Measurements from ENCODE around the gene AURKB. TPM values are rescaled to one million over a fixed set of nuclear protein-coding genes. Genes with fewer than 3 reads are reported as not detected.

The AURKB gene
- polyA plus RNA-seq, 1 donor from 2014 or later: 0.84 TPM

DNA sequence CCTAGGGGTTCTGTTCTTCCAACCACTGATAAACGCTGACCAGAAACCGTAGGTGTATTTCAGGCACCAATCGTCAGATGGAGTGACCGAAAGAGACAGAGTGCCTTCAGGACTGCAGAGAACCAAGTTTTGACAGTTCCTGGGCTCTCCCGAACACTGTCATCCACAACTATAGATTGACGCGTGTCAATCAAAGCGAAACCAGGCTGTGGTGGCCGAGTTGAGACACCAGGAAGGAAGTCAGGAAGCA lies 11.9 kb upstream of the AURKB start:
- Histone ChIP-seq H3K4me2 (ENCODE audit: low read length) (peak overlapping the region; percentile 85), H3K79me2 (replicated peaks; ENCODE audit: insufficient read depth, low read length) (no peaks in the 10 kb centered on the region), H4K20me1 (ENCODE audit: insufficient read depth) (no peaks in the 10 kb centered on the region), H3K36me3 (ENCODE audit: insufficient read depth, low read length) (peaks cover 1% of the 10 kb centered on the region), H3K27me3 (ENCODE audit: insufficient read depth, low read depth, low read length) (no peaks in the 10 kb centered on the region), H3K9ac (ENCODE audit: low read length) (peak overlapping the region; percentile 83), H2AFZ (ENCODE audit: low read depth, low read length) (peak overlapping the region; percentile 79), H3F3A (ENCODE audit: insufficient read depth, low read length, poor library complexity, severe bottlenecking) (peaks cover 10% of the 10 kb centered on the region), H3K9me3 (ENCODE audit: low read length) (no peaks in the 10 kb centered on the region), H3K9me2 (ENCODE audit: insufficient read depth, low read length) (no peaks in the 10 kb centered on the region), H3K4me3 (ENCODE audit: low read length) (peak overlapping the region; percentile 99), H3K27ac (ENCODE audit: low read length) (peak overlapping the region; percentile 97)
- TF ChIP-seq EP300 (conservative IDR thresholded peaks at IDR 0.05; ENCODE audit: poor library complexity, severe bottlenecking) (peak; percentile 57), TAF1 (IDR thresholded peaks at IDR 0.05; ENCODE audit: low read depth) (no peak)

DNA sequence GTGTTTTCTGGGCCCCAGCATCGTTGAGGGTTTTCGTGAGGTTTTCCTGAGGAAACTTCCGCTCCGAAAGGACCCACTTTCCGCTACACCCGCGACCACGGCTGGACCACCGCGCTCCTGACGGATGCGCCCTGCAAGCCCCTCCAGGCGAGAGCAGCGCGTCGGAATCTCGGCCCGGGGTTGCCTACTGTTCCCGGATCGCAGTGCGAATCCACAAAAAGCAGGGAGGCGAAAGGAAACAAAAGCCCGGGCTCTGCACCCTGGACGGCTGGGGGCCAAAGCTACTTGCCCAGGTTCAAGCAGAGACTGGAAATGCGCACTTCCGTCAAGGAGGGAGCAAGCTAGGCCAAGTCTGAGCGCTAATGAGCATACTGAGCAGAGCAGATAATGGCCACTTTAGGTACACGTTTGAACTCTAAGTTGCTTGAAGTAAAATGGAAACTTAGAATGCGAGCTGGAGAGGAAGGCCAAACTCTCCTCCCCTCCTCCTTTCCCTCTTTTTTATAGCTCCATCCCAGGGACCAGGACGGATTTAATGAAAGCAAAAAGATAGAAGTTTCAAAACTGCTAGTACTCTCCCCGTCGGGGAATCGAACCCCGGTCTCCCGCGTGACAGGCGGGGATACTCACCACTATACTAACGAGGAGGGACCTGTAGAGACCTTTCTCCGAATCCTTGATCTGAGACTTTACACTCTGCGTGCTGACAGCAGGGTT lies 11.4 kb upstream of the AURKB start:
- H3K4me3 ChIP-seq (ENCODE audit: low read length): peak overlapping the region; percentile 99
- H4K20me1 ChIP-seq (ENCODE audit: insufficient read depth): no peaks in the 10 kb centered on the region
- no peaks in the 10 kb centered on the region for H3K36me3 ChIP-seq (ENCODE audit: insufficient read depth, low read length)
- TF ChIP-seq, protein P1, sequence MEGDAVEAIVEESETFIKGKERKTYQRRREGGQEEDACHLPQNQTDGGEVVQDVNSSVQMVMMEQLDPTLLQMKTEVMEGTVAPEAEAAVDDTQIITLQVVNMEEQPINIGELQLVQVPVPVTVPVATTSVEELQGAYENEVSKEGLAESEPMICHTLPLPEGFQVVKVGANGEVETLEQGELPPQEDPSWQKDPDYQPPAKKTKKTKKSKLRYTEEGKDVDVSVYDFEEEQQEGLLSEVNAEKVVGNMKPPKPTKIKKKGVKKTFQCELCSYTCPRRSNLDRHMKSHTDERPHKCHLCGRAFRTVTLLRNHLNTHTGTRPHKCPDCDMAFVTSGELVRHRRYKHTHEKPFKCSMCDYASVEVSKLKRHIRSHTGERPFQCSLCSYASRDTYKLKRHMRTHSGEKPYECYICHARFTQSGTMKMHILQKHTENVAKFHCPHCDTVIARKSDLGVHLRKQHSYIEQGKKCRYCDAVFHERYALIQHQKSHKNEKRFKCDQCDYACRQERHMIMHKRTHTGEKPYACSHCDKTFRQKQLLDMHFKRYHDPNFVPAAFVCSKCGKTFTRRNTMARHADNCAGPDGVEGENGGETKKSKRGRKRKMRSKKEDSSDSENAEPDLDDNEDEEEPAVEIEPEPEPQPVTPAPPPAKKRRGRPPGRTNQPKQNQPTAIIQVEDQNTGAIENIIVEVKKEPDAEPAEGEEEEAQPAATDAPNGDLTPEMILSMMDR (IDR thresholded peaks at IDR 0.05; ENCODE audit: poor library complexity, severe bottlenecking): no peak
- no peak for TF ChIP-seq TAF1 (IDR thresholded peaks at IDR 0.05; ENCODE audit: low read depth)
- TF ChIP-seq SMC3 (conservative IDR thresholded peaks at IDR 0.05; ENCODE audit: poor library complexity): peak; percentile 11
- TF ChIP-seq, protein P2, sequence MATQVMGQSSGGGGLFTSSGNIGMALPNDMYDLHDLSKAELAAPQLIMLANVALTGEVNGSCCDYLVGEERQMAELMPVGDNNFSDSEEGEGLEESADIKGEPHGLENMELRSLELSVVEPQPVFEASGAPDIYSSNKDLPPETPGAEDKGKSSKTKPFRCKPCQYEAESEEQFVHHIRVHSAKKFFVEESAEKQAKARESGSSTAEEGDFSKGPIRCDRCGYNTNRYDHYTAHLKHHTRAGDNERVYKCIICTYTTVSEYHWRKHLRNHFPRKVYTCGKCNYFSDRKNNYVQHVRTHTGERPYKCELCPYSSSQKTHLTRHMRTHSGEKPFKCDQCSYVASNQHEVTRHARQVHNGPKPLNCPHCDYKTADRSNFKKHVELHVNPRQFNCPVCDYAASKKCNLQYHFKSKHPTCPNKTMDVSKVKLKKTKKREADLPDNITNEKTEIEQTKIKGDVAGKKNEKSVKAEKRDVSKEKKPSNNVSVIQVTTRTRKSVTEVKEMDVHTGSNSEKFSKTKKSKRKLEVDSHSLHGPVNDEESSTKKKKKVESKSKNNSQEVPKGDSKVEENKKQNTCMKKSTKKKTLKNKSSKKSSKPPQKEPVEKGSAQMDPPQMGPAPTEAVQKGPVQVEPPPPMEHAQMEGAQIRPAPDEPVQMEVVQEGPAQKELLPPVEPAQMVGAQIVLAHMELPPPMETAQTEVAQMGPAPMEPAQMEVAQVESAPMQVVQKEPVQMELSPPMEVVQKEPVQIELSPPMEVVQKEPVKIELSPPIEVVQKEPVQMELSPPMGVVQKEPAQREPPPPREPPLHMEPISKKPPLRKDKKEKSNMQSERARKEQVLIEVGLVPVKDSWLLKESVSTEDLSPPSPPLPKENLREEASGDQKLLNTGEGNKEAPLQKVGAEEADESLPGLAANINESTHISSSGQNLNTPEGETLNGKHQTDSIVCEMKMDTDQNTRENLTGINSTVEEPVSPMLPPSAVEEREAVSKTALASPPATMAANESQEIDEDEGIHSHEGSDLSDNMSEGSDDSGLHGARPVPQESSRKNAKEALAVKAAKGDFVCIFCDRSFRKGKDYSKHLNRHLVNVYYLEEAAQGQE (IDR thresholded peaks at IDR 0.05; ENCODE audit: borderline replicate concordance): no peak
- H3K9me2 ChIP-seq (ENCODE audit: insufficient read depth, low read length): no peaks in the 10 kb centered on the region
- H2AFZ ChIP-seq (ENCODE audit: low read depth, low read length): peak overlapping the region; percentile 40
- H3K27ac ChIP-seq (ENCODE audit: low read length): peak overlapping the region; percentile 97
- no peaks in the 10 kb centered on the region for H3K79me2 ChIP-seq (replicated peaks; ENCODE audit: insufficient read depth, low read length)
- peak overlapping the region; percentile 83 for H3K9ac ChIP-seq (ENCODE audit: low read length)
- no peaks in the 10 kb centered on the region for H3K27me3 ChIP-seq (ENCODE audit: insufficient read depth, low read depth, low read length)
- peaks cover 10% of the 10 kb centered on the region for H3F3A ChIP-seq (ENCODE audit: insufficient read depth, low read length, poor library complexity, severe bottlenecking)
- H3K9me3 ChIP-seq (ENCODE audit: low read length): no peaks in the 10 kb centered on the region
- H3K4me2 ChIP-seq (ENCODE audit: low read length): peak overlapping the region; percentile 85

DNA sequence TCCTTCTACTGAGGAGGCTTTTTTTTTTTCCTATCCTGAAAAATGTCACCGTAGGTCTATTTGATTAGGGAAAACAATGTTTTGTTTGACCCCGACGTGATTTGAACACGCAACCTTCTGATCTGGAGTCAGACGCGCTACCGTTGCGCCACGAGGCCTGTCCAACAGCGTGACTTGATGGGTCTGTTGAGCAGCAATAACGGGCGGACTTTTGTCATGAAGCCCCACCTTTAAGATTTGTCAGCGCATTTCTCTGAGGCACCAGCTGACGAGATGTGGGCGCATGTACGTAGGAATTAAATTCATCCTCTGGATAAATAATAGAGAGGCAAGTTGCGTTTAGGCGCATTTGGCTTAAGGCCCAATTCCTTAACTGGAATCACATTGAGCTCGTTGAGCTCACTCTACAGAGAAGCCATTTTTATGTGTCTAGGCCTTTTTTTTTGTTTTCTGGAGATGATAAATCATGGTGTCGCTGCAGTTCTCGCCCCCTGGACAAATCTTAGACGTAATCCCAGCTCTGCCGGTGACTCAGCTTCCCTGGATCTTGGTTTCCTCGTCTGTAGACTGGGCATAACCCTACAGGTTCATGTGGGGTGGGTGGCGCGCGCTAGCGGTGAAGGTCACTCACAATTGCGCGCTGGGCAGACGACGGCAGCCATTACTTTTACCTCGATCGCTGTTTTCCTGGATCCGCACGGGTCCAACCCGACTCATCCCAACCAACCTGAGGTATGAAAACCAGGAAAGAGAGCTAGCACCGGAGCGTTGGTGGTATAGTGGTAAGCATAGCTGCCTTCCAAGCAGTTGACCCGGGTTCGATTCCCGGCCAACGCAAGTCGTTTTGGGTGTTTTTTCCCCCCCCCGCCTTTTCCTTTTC lies 10.6 kb upstream of the AURKB start:
- Histone ChIP-seq H3K79me2 (replicated peaks; ENCODE audit: insufficient read depth, low read length) (no peaks in the 10 kb centered on the region), H3K9ac (ENCODE audit: low read length) (peak overlapping the region; percentile 83), H3K27me3 (ENCODE audit: insufficient read depth, low read depth, low read length) (no peaks in the 10 kb centered on the region), H3F3A (ENCODE audit: insufficient read depth, low read length, poor library complexity, severe bottlenecking) (peaks cover 10% of the 10 kb centered on the region), H3K36me3 (ENCODE audit: insufficient read depth, low read length) (no peaks in the 10 kb centered on the region), H2AFZ (ENCODE audit: low read depth, low read length) (peak overlapping the region; percentile 67), H3K4me2 (ENCODE audit: low read length) (peak overlapping the region; percentile 44), H4K20me1 (ENCODE audit: insufficient read depth) (no peaks in the 10 kb centered on the region), H3K4me3 (ENCODE audit: low read length) (peak overlapping the region; percentile 99), H3K27ac (ENCODE audit: low read length) (peak overlapping the region; percentile 97), H3K9me3 (ENCODE audit: low read length) (no peaks in the 10 kb centered on the region), H3K9me2 (ENCODE audit: insufficient read depth, low read length) (no peaks in the 10 kb centered on the region)
- TF ChIP-seq TAF1 (IDR thresholded peaks at IDR 0.05; ENCODE audit: low read depth) (peak; percentile 88), EP300 (conservative IDR thresholded peaks at IDR 0.05; ENCODE audit: poor library complexity, severe bottlenecking) (peak; percentile 51), EZH2 (IDR thresholded peaks at IDR 0.05; ENCODE audit: borderline replicate concordance, insufficient read depth, low read length, poor library complexity, severe bottlenecking) (no peak), SMC3 (conservative IDR thresholded peaks at IDR 0.05; ENCODE audit: poor library complexity) (no peak), MXI1 (conservative IDR thresholded peaks at IDR 0.05; ENCODE audit: poor library complexity, severe bottlenecking) (peak; percentile 54), POLR2AphosphoS5 (IDR thresholded peaks at IDR 0.05) (peak; percentile 33)
- TF ChIP-seq, protein P2 (IDR thresholded peaks at IDR 0.05; ENCODE audit: borderline replicate concordance): peak; percentile 47
